EH (cell line): ENCODE measurements around the gene LRRC47.

ENCODE experiments used
- DNase-seq: peaks from one replicate; pipeline ENCODE4 v3.0.0-alpha.2; 2015; ENCODE audit warnings: low read depth

LRRC47 gene

GRCh38 chr1:3746830-3747521, 49.3 kb downstream of the LRRC47 start:
- DNase-seq: peak; percentile 76

- DNase-seq: peak; percentile 9
Measured at GRCh38 chr1:3746389-3746829, 49.9 kb downstream of the LRRC47 start.

GRCh38 chr1:3745590-3746381, 50.5 kb downstream of the LRRC47 start:
- DNase-seq: no peak

- no peak for DNase-seq
Measured at GRCh38 chr1:3745071-3745470, 51.2 kb downstream of the LRRC47 start.

- DNase-seq: no peak
Measured at GRCh38 chr1:3744646-3745045, 51.7 kb downstream of the LRRC47 start.

GRCh38 chr1:3743826-3744225, 52.5 kb downstream of the LRRC47 start:
- DNase-seq: no peak

GRCh38 chr1:3743421-3743820, 52.9 kb downstream of the LRRC47 start:
- DNase-seq: peak; percentile 41

- DNase-seq: no peak
Measured at GRCh38 chr1:3742439-3743298, 53.6 kb downstream of the LRRC47 start.

GRCh38 chr1:3741566-3742438, 54.5 kb downstream of the LRRC47 start:
- DNase-seq: no peak

GRCh38 chr1:3740752-3741151, 55.5 kb downstream of the LRRC47 start:
- DNase-seq: no peak

GRCh38 chr1:3740042-3740441, 56.3 kb downstream of the LRRC47 start:
- no peak for DNase-seq

GRCh38 chr1:3738943-3739342, 57.4 kb downstream of the LRRC47 start:
- DNase-seq: no peak

- DNase-seq: no peak
Measured at GRCh38 chr1:3736708-3737107, 59.6 kb downstream of the LRRC47 start.

GRCh38 chr1:3736131-3736561, 60.2 kb downstream of the LRRC47 start:
- DNase-seq: no peak

- DNase-seq: no peak
Measured at GRCh38 chr1:3735688-3736087, 60.6 kb downstream of the LRRC47 start.

- no peak for DNase-seq
Measured at GRCh38 chr1:3735027-3735681, 61.1 kb downstream of the LRRC47 start.

GRCh38 chr1:3734602-3735001, 61.7 kb downstream of the LRRC47 start:
- no peak for DNase-seq

GRCh38 chr1:3733883-3734589, 62.3 kb downstream of the LRRC47 start:
- DNase-seq: no peak

- no peak for DNase-seq
Measured at GRCh38 chr1:3733094-3733882, 63.0 kb downstream of the LRRC47 start.
